ENCODE data around the gene ATP8B2.

The ATP8B2 gene

GRCh38 chr1:154353460-154353904, 28.2 kb downstream of the ATP8B2 start (continued):
- TF ChIP-seq ZNF707 (tag by site-specific recombination; IDR thresholded peaks at IDR 0.05) = no peak
- no peak for TF ChIP-seq ZNF785 (tag by site-specific recombination; IDR thresholded peaks at IDR 0.05)
- TF ChIP-seq FEZF1 (tag by site-specific recombination; IDR thresholded peaks at IDR 0.05) = no peak
- TF ChIP-seq KLF8 (tag by site-specific recombination; IDR thresholded peaks at IDR 0.05) = no peak
- TF ChIP-seq ZNF747 (tag by site-specific recombination; IDR thresholded peaks at IDR 0.05) = no peak
- no peak for TF ChIP-seq ZNF623 (tag by site-specific recombination; IDR thresholded peaks at IDR 0.05)
- no peak for TF ChIP-seq ZNF585B (tag by site-specific recombination; IDR thresholded peaks at IDR 0.05)
- no peak for TF ChIP-seq ZNF26 (tag by site-specific recombination; IDR thresholded peaks at IDR 0.05)
- TF ChIP-seq ZNF664 (tag by site-specific recombination; IDR thresholded peaks at IDR 0.05) = no peak
- no peak for TF ChIP-seq ZNF830 (tag by site-specific recombination; IDR thresholded peaks at IDR 0.05; ENCODE audit: low read depth)
- no peak for TF ChIP-seq PRDM6 (tag by site-specific recombination; IDR thresholded peaks at IDR 0.05)
- peak; percentile 72 for TF ChIP-seq ZNF398 (tag by site-specific recombination; IDR thresholded peaks at IDR 0.05)
- TF ChIP-seq ZNF701 (tag by site-specific recombination; IDR thresholded peaks at IDR 0.05) = 0 out of 2 replicates have a peak, but pooled peaks have one; percentile 39
- TF ChIP-seq EGR2 (tag by site-specific recombination; IDR thresholded peaks at IDR 0.05; ENCODE audit: low read depth) = peak; percentile 64; the same call in 1 of the 2 replicates
- no peak for TF ChIP-seq ZSCAN23 (tag by site-specific recombination; IDR thresholded peaks at IDR 0.05)
- peak; percentile 94 for TF ChIP-seq ZBTB17 (tag by site-specific recombination; IDR thresholded peaks at IDR 0.05)
- TF ChIP-seq ZBTB11 (tag by site-specific recombination; conservative IDR thresholded peaks at IDR 0.05; ENCODE audit: low read depth) = no peak
- TF ChIP-seq ZNF138 (tag by site-specific recombination; IDR thresholded peaks at IDR 0.05; ENCODE audit: borderline replicate concordance) = no peak
- TF ChIP-seq ZNF24 (tag by site-specific recombination; IDR thresholded peaks at IDR 0.05) = no peak
- TF ChIP-seq ZNF544 (tag by site-specific recombination; IDR thresholded peaks at IDR 0.05) = no peak
- TF ChIP-seq PATZ1 (tag by site-specific recombination; IDR thresholded peaks at IDR 0.05) = peak; percentile 32; the same call in 1 of the 2 replicates
- TF ChIP-seq ZNF175 (tag by site-specific recombination; IDR thresholded peaks at IDR 0.05) = no peak
- no peak for TF ChIP-seq ZFP41 (tag by site-specific recombination; IDR thresholded peaks at IDR 0.05; ENCODE audit: borderline replicate concordance)
- TF ChIP-seq ZNF140 (tag by site-specific recombination; IDR thresholded peaks at IDR 0.05) = no peak
- no peak; the same call in 1 of the 2 replicates for TF ChIP-seq ZIC2 (tag by site-specific recombination; IDR thresholded peaks at IDR 0.05)
- TF ChIP-seq KLF1 (tag by site-specific recombination; IDR thresholded peaks at IDR 0.05) = no peak
- TF ChIP-seq ZNF292 (tag by site-specific recombination; IDR thresholded peaks at IDR 0.05; ENCODE audit: borderline replicate concordance, low read depth) = no peak
- TF ChIP-seq ZNF654 (tag by site-specific recombination; IDR thresholded peaks at IDR 0.05; ENCODE audit: low read depth) = 0 out of 2 replicates have a peak, but pooled peaks have one; percentile 5
- TF ChIP-seq HOXA7 (CRISPR knock-in tag; IDR thresholded peaks at IDR 0.05; ENCODE audit: borderline replicate concordance) = no peak
- TF ChIP-seq SP2 (tag by site-specific recombination; IDR thresholded peaks at IDR 0.05) = no peak
- no peak for TF ChIP-seq ZNF521 (tag by site-specific recombination; IDR thresholded peaks at IDR 0.05)
- peak; percentile 15; the same call in 1 of the 2 replicates for TF ChIP-seq ZBTB48 (tag by site-specific recombination; IDR thresholded peaks at IDR 0.05)

Data from HEK293 (cell line).